Skeletal muscle tissue (tissue), 4 donors: Measurements from ENCODE around the gene GPR84. TPM values are rescaled to one million over a fixed set of nuclear protein-coding genes. Genes with fewer than 3 reads are reported as not detected.

Source experiments
- H3K27ac ChIP-seq: one replicate; pipeline ENCODE4 v1.7.0; 2013; ENCODE audit warnings: mild to moderate bottlenecking, low read depth, low read length, inconsistent platforms
- H3K27me3 ChIP-seq, 3 donors: one replicate each; pipeline ENCODE4 v1.7.0; 2013; ENCODE audit warnings: low read length in 3 of 3; ENCODE audit not compliant: control insufficient read depth in 3 of 3, insufficient read depth in 3 of 3
- H3K36me3 ChIP-seq, 3 donors: one replicate each; pipeline ENCODE4 v1.7.0; 2013; ENCODE audit warnings: low read length in 3 of 3; ENCODE audit not compliant: control insufficient read depth in 3 of 3, insufficient read depth in 3 of 3
- H3K4me1 ChIP-seq, 3 donors: one replicate each; pipeline ENCODE4 v1.7.0; 2013; ENCODE audit warnings: low read length in 3 of 3, mild to moderate bottlenecking in 3 of 3; ENCODE audit not compliant: control insufficient read depth in 3 of 3, insufficient read depth in 3 of 3
- H3K4me3 ChIP-seq, 3 donors: one replicate each; pipeline ENCODE4 v1.7.0; 2013; ENCODE audit warnings: low read length in 3 of 3
- H3K9ac ChIP-seq, 3 donors: one replicate each; pipeline ENCODE4 v1.7.0; 2013; ENCODE audit warnings: low read length in 3 of 3, mild to moderate bottlenecking in 3 of 3, moderate library complexity in 2 of 3, low read depth in 1 of 3
- H3K9me3 ChIP-seq, 3 donors: one replicate each; pipeline ENCODE4 v1.7.0; 2013; ENCODE audit warnings: low read length in 3 of 3; ENCODE audit not compliant: control insufficient read depth in 3 of 3
- total RNA-seq: library from RNA; depleted of rRNA; stranded (reverse); fragments of >200 nt; gene quantifications from one replicate; pipeline ENCODE4 v1.2.3, GENCODE V29; 2014
- donor health status: Osteomylitis.

Gene GPR84
- total RNA-seq, 1 donor from 2014 or later = not detected

- H3K4me3 ChIP-seq = no peak overlapping the region
Measured at GRCh38 chr12:54404061-54405004, 40.0 kb upstream of the GPR84 start.

GRCh38 chr12:54401119-54401518 is 36.8 kb upstream of the GPR84 start:
- Histone ChIP-seq H3K4me3 (no peak overlapping the region), H3K27ac (no peak overlapping the region), H3K9me3 (no peaks in the 10 kb centered on the region), H3K36me3 (peaks cover 62 to 84% (median 69%) of the 10 kb centered on the region in 3 donors), H3K4me1 (peaks cover 0 to 3% (median 0%) of the 10 kb centered on the region in 3 donors), H3K27me3 (no peaks in the 10 kb centered on the region), H3K9ac (no peak overlapping the region)

More at GRCh38 chr12:54404061-54405004, 40.0 kb upstream of the GPR84 start:
- no peaks in the 10 kb centered on the region for H3K9me3 ChIP-seq
- peaks cover 5 to 10% (median 7%) of the 10 kb centered on the region in 3 donors for H3K4me1 ChIP-seq
- no peaks in the 10 kb centered on the region for H3K27me3 ChIP-seq
- H3K27ac ChIP-seq = no peak overlapping the region
- H3K9ac ChIP-seq = no peak overlapping the region
- peaks cover 52 to 88% (median 66%) of the 10 kb centered on the region in 3 donors for H3K36me3 ChIP-seq

GRCh38 chr12:54398995-54399793 is 34.9 kb upstream of the GPR84 start:
- peaks cover 63 to 78% (median 64%) of the 10 kb centered on the region in 3 donors for H3K36me3 ChIP-seq
- no peaks in the 10 kb centered on the region for H3K9me3 ChIP-seq
- no peaks in the 10 kb centered on the region for H3K27me3 ChIP-seq
- H3K4me3 ChIP-seq = no peak overlapping the region
- no peak overlapping the region for H3K9ac ChIP-seq
- peaks cover 0 to 4% (median 0%) of the 10 kb centered on the region in 3 donors for H3K4me1 ChIP-seq
- H3K27ac ChIP-seq = no peak overlapping the region

- no peak overlapping the region for H3K27ac ChIP-seq
- peaks cover 54 to 68% (median 59%) of the 10 kb centered on the region in 3 donors for H3K36me3 ChIP-seq
- H3K27me3 ChIP-seq = no peaks in the 10 kb centered on the region
- H3K4me1 ChIP-seq = peaks cover 0 to 8% (median 0%) of the 10 kb centered on the region in 3 donors
- no peaks in the 10 kb centered on the region for H3K9me3 ChIP-seq
- H3K9ac ChIP-seq = no peak overlapping the region
- H3K4me3 ChIP-seq = no peak overlapping the region
Measured at GRCh38 chr12:54398218-54398617, 33.9 kb upstream of the GPR84 start.

- H3K27me3 ChIP-seq = no peaks in the 10 kb centered on the region
- peaks cover 0 to 8% (median 0%) of the 10 kb centered on the region in 3 donors for H3K4me1 ChIP-seq
- no peaks in the 10 kb centered on the region for H3K9me3 ChIP-seq
- H3K4me3 ChIP-seq = no peak overlapping the region
- H3K27ac ChIP-seq = no peak overlapping the region
- peaks cover 48 to 64% (median 53%) of the 10 kb centered on the region in 3 donors for H3K36me3 ChIP-seq
- no peak overlapping the region for H3K9ac ChIP-seq
Measured at GRCh38 chr12:54397157-54397556, 32.9 kb upstream of the GPR84 start.

GRCh38 chr12:54395545-54395944 is 31.3 kb upstream of the GPR84 start:
- Histone ChIP-seq H3K4me3 (no peak overlapping the region), H3K36me3 (peaks cover 32 to 48% (median 38%) of the 10 kb centered on the region in 3 donors), H3K4me1 (peaks cover 0 to 10% (median 0%) of the 10 kb centered on the region in 3 donors), H3K9me3 (no peaks in the 10 kb centered on the region), H3K9ac (no peak overlapping the region), H3K27ac (no peak overlapping the region), H3K27me3 (no peaks in the 10 kb centered on the region)

- H3K36me3 ChIP-seq = peaks cover 27 to 43% (median 35%) of the 10 kb centered on the region in 3 donors
- peaks cover 0 to 10% (median 3%) of the 10 kb centered on the region in 3 donors for H3K4me1 ChIP-seq
- H3K27ac ChIP-seq = no peak overlapping the region
- no peak overlapping the region for H3K9ac ChIP-seq
- no peak overlapping the region for H3K4me3 ChIP-seq
- H3K27me3 ChIP-seq = no peaks in the 10 kb centered on the region
- H3K9me3 ChIP-seq = no peaks in the 10 kb centered on the region
Measured at GRCh38 chr12:54394986-54395385, 30.7 kb upstream of the GPR84 start.

- Histone ChIP-seq H3K9me3 (no peaks in the 10 kb centered on the region), H3K4me3 (no peak overlapping the region), H3K9ac (no peak overlapping the region), H3K4me1 (peaks cover 1 to 13% (median 7%) of the 10 kb centered on the region in 3 donors), H3K27me3 (no peaks in the 10 kb centered on the region), H3K27ac (no peak overlapping the region), H3K36me3 (peaks cover 24 to 37% (median 30%) of the 10 kb centered on the region in 3 donors)
Measured at GRCh38 chr12:54394281-54394719, 30.0 kb upstream of the GPR84 start.

GRCh38 chr12:54393743-54394142 is 29.5 kb upstream of the GPR84 start:
- peaks cover 24 to 35% (median 30%) of the 10 kb centered on the region in 3 donors for H3K36me3 ChIP-seq
- H3K4me1 ChIP-seq = peaks cover 4 to 14% (median 7%) of the 10 kb centered on the region in 3 donors
- no peaks in the 10 kb centered on the region for H3K9me3 ChIP-seq
- no peak overlapping the region for H3K9ac ChIP-seq
- H3K27me3 ChIP-seq = no peaks in the 10 kb centered on the region
- no peak overlapping the region for H3K27ac ChIP-seq
- H3K4me3 ChIP-seq = no peak overlapping the region
